Ramos (cell line): ENCODE data around the gene GPR180.
"Not testable (repeated sequence)": the region's sequence is repeated elsewhere in the genome, so short reads cannot be mapped to it uniquely, and the experiment has no call there.

ENCODE experiments used
- in situ Hi-C: fragments of 300-500 bp; cut with MboI; formaldehyde crosslinking; loops from one replicate; pipeline ENCODE4 v1.14.3; 2022; ENCODE audit warnings: low sequenced_read_pairs; ENCODE audit not compliant: unreplicated experiment

GPR180 gene

GRCh38 chr13:94636096-94636495 lies 34.4 kb downstream of the GPR180 start:
- in situ Hi-C loops = not testable (repeated sequence)

GRCh38 chr13:94636942-94637578 lies 35.4 kb downstream of the GPR180 start:
- in situ Hi-C loops = no loop called here

GRCh38 chr13:94637677-94638076 lies 36.0 kb downstream of the GPR180 start:
- in situ Hi-C loops = not testable (repeated sequence)

- in situ Hi-C loops = no loop called here
Observed at GRCh38 chr13:94640721-94641120, 39.1 kb downstream of the GPR180 start.

GRCh38 chr13:94641409-94641941 lies 39.8 kb downstream of the GPR180 start:
- in situ Hi-C loops = no loop called here

GRCh38 chr13:94646904-94647303 lies 45.2 kb downstream of the GPR180 start:
- in situ Hi-C loops = no loop called here

- in situ Hi-C loops = no loop called here
Observed at GRCh38 chr13:94656176-94656575, 54.5 kb downstream of the GPR180 start.

- in situ Hi-C loops = no loop called here
Observed at GRCh38 chr13:94656766-94657165, 55.1 kb downstream of the GPR180 start.

GRCh38 chr13:94657167-94657566 lies 55.5 kb downstream of the GPR180 start:
- in situ Hi-C loops = no loop called here

GRCh38 chr13:94658926-94659597 lies 57.4 kb downstream of the GPR180 start:
- in situ Hi-C loops = no loop called here

- in situ Hi-C loops = no loop called here
Observed at GRCh38 chr13:94659598-94659946, 57.9 kb downstream of the GPR180 start.

- in situ Hi-C loops = no loop called here
Observed at GRCh38 chr13:94660695-94661326, 59.2 kb downstream of the GPR180 start.

GRCh38 chr13:94661406-94661805 lies 59.7 kb downstream of the GPR180 start:
- in situ Hi-C loops = no loop called here

- in situ Hi-C loops = no loop called here
Observed at GRCh38 chr13:94662274-94662945, 60.8 kb downstream of the GPR180 start.

- in situ Hi-C loops = no loop called here
Observed at GRCh38 chr13:94664889-94665288, 63.2 kb downstream of the GPR180 start.

GRCh38 chr13:94666065-94666464 lies 64.4 kb downstream of the GPR180 start:
- in situ Hi-C loops = no loop called here

- in situ Hi-C loops = no loop called here
Observed at GRCh38 chr13:94667190-94667589, 65.5 kb downstream of the GPR180 start.

- in situ Hi-C loops = no loop called here
Observed at GRCh38 chr13:94672400-94672799, 70.7 kb downstream of the GPR180 start.

GRCh38 chr13:94673851-94674250 lies 72.2 kb downstream of the GPR180 start:
- in situ Hi-C loops = no loop called here

GRCh38 chr13:94674609-94675348 lies 73.1 kb downstream of the GPR180 start:
- in situ Hi-C loops = no loop called here
